Adrenal gland (tissue), 5 donors: ENCODE results near the gene SSC5D.

Source experiments
- POLR2A ChIP-seq, 2 donors: fragments of 450-650 bp; IDR thresholded peaks; one replicate each; pipeline ENCODE4 v1.6.1; 2017; ENCODE audit warnings: antibody characterized with exemption in 2 of 2, mild to moderate bottlenecking in 2 of 2, moderate library complexity in 1 of 2
- TF ChIP-seq, protein P1 (sequence below), 6 experiments: fragments of 450-650 bp in 4 of 6; fragments of 200-600 bp in 2 of 6; sonication (generic) in 1 of 6; IDR thresholded peaks; 1 replicate in 5 of 6; 2 replicates in 1 of 6; pipeline versions ENCODE4 v1.5.1 to v1.8.0; 2016 to 2021; ENCODE audit warnings: antibody characterized with exemption in 6 of 6, mild to moderate bottlenecking in 2 of 6, moderate library complexity in 1 of 6
- donor health status: DM: no; HTN: no; CAD: no.

DNA sequence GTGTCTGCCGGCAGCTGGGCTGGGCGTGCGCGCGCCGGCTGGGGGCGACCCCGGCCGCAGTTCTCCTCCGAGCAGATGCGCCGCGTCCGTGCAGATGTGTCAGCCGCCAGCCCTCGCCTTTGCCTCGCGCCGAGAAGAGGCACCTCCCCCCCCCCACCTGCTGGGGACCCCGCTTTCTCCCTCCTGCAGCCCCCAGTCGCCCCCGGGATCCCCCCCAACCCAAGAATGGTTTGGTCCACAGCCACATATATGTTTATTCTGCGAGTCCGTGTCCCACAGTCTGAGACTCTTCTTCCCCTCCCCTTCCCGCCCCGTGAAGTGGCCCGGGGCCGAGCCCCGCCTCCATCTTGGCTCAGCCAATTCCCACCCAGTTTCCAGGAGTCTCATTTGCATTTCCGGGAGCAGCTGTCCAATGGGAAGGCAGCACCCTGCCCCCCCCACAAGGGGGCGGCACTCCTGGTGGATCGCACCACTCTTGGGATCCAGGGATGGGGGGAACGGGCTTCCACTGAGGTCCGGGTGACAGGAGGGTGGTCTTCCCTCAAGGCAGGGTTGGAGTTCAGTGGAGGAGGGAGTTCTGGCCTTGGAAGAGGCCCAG lies 35.4 kb upstream of the SSC5D start:
- TF ChIP-seq, protein P1, sequence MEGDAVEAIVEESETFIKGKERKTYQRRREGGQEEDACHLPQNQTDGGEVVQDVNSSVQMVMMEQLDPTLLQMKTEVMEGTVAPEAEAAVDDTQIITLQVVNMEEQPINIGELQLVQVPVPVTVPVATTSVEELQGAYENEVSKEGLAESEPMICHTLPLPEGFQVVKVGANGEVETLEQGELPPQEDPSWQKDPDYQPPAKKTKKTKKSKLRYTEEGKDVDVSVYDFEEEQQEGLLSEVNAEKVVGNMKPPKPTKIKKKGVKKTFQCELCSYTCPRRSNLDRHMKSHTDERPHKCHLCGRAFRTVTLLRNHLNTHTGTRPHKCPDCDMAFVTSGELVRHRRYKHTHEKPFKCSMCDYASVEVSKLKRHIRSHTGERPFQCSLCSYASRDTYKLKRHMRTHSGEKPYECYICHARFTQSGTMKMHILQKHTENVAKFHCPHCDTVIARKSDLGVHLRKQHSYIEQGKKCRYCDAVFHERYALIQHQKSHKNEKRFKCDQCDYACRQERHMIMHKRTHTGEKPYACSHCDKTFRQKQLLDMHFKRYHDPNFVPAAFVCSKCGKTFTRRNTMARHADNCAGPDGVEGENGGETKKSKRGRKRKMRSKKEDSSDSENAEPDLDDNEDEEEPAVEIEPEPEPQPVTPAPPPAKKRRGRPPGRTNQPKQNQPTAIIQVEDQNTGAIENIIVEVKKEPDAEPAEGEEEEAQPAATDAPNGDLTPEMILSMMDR (IDR thresholded peaks at IDR 0.05), result peak in 1 of 6 experiments; percentile 17
- TF ChIP-seq POLR2A (IDR thresholded peaks at IDR 0.05), result no peak
